NCI-H510A treated with DMSO at 0.1 percent for 48 hours (cell line): ENCODE results near the gene KATNB1.

ENCODE experiments used
- DNase-seq: peaks from one replicate; lab custom pipeline; 2025; lab: John Stamatoyannopoulos, UW

Gene KATNB1, protein sequence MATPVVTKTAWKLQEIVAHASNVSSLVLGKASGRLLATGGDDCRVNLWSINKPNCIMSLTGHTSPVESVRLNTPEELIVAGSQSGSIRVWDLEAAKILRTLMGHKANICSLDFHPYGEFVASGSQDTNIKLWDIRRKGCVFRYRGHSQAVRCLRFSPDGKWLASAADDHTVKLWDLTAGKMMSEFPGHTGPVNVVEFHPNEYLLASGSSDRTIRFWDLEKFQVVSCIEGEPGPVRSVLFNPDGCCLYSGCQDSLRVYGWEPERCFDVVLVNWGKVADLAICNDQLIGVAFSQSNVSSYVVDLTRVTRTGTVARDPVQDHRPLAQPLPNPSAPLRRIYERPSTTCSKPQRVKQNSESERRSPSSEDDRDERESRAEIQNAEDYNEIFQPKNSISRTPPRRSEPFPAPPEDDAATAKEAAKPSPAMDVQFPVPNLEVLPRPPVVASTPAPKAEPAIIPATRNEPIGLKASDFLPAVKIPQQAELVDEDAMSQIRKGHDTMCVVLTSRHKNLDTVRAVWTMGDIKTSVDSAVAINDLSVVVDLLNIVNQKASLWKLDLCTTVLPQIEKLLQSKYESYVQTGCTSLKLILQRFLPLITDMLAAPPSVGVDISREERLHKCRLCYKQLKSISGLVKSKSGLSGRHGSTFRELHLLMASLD

DNA sequence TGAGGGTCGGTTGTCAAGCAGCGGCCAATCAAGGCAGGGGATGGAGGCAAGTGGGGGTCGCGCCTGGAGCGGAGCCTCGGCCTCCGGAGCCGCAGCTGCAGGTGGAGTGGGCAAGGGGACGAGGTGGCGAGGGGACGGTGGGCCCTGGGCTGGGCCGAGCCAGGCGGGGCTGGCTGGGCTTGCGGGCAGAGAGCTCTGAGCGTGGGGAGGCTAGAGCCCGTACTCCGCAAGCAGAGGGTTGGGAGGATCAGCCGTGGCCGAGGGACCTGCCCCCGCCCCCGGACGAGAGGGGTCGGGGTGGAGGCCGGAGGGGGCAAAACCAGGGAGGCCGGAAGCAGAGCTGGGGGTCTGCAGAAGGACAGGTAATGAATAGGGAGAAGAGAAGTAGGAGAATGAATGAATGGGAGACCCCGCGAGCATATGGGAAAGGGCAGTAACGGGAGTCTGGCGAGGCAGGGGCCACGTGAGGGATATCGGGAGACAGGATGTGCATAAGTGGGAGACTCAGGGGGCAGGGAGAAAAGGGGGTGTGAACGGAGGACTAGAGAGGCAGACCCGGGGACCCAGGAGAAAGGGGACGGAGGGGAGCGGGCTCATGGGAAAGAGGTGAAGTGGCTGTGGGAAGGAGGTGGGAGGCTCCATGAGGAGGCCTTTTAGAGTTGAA, at the start of gene KATNB1:
TSS of gene KATNB1 (plus strand) at position 16 of the 664 bp plus-strand sequence. CDS start 1,474 bp downstream, outside the sequence.
- peak; percentile 38 for DNase-seq

DNA sequence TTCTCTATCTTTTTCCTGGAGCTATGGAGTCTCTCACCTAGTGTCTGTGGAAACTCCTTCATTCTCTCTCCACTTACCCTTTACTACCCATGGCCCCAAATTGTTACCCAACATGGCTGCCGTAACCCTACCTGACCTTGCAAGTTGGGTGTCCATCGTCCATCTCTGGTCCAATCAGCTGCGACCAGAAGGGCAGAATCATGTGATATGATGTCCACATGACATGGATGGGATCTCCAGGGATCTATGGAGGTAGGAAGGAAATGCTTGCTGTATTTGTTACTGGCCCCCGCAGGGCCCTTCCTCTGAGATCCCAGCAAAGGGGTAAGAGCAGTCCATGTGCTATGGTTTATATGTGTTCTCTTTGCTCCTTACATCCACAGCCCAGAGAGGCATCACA, 49.0 kb upstream of the KATNB1 start:
- no peak for DNase-seq

DNA sequence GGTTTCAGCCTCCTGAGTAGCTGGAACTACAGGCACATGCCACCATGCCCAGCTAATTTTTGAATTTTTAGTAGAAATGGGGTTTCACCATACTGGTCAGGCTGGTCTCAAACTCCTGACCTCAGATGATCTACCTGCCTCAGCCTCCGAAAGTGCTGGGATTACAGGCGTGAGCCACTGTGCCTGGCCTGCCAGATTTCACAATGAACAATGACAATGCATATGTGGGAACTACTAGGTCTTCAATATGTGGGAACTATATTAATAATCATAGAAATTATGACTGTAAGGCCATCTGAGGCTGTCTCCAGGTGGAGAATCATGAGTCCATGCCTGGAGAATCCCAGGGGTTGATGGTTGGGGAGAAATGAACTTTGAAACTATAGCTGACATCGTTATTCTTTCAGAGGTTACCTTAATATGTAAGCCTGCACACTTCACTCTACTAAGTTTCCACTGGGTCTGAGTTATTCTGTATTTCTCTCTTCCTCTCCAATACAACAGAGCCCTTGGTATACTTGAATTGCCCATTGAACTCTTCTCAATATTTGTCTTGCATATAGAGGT, 48.1 kb upstream of the KATNB1 start:
- no peak for DNase-seq

DNA sequence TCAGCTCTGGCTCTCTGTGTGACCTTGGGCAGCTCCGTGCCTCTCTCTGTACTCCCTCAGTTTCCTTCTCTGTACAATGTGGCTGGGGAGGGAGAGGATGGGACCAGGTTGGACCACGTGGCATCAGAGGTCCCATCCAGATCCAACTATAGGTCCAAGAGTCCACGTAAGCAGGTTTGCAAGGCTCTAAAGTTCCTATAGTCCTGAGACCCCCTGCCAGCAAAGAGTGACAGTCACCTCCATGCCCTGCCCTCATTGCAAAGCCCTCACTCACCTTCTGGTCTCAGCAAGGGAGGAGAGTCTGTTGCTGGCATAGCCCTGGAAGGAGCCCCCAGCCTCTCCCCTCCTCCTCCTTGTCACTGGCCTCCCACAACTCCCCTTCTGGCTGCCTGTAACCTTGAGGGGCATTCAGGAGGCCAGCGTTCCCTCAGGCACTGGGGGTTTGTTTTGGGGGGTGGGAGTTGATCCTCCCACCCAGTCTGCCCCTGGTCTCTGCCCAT, 47.0 kb upstream of the KATNB1 start:
- DNase-seq: no peak

DNA sequence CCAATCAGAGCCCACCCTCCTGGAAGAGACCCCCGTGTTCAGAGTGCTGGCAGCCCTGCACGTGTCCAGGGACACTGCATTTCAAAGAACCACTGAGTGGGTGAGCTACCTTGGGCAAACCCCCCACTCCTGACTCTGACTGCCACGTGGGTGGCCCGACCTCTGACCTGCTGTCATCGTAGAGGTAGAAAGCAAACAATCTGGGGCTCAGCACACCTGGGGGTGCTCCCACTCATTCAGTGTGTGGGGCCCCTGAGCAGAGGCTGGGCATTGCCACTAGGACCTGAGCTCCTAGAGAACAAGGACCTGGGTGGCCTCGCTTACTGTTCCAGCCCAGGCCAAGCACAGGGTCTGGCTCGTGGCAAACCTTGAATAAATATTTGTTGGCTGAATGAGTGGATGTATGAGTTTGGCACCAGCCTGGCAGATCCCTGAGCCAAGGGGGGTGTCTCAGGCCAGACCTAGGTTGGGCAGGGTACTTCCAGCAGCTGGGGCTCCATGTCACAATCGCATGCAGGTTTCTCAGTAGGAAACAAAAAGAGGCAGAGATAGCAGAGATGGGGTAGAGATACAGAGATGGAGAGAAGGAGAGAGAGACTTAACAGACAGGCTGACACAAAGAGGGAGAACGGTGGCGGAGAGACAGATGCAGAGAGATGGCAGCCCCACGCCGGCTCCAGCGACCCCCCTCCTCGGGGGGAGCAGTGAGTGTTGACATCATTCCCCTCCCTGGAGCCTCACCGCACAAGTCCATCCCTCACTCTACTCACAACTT, 46.4 kb upstream of the KATNB1 start:
- DNase-seq: no peak

DNA sequence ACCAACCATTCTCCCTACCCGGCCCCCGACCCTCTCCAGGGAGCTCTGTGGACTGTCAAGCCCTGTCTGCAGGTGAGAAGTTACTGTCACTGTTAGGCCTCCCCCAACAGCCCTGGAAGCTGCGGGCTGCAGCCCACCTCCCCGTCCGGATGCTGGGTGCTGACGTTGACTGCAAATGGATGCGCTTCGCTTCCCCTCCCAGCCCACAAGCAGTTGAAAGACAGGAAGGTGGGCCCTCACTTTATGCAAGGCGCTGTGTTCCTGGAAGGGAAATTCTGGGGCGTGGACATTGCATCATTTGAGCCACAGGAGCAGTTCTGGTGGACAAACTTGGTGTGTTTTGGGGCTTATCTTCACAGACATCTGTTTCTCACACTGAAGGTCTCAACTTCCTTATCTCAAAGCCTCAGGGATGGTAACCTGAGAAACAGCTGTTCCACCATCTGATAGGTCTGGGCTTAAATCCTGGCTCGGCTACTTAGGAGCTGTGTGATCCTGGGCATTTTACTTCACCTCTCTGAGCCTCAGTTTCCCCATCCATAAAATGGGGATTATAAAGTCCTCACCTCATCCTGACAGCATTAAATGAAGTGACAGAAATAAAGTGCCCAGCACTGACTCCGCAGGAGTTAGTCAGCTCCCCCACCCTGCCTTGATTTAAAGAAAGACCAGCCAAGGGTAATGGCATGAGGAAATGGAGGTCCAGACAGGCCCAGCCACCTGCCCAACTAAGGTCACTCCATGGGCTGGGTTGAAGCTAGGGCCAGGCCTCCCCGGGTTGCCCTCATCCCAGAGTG, 45.6 kb upstream of the KATNB1 start:
- no peak for DNase-seq

DNA sequence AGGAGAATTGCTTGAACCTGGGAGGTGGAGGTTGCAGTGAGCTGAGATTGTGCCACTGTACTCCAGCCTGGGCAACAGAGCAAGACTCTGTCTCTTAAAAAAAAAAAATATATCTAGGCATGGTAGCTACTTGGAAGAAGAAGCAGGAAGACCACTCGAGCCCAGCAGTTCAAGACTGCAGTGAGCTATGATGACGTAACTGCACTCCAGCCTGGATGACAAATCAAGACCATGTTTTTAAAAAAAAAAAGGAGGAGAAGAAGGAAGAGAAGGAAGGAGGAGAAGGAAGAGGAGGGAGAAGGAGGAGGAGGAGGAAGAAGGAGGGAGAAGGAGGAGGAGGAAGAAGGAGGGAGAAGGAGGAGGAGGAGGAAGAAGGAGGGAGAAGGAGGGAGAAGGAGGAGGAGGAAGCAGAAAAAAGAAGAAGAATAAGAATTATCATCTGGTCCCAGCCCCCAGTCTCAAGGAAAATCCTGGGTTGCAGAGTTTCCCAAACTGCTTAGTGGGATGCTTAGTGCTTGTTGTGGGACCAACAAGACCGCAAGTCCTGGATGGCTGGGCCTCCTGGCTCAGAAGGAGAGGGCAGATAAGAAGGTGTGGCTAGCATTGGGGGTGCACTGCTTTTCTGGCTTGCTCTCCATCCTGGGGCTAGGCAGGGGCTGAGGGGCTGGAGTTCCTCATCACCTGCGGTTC, 44.6 kb upstream of the KATNB1 start:
- no peak for DNase-seq

DNA sequence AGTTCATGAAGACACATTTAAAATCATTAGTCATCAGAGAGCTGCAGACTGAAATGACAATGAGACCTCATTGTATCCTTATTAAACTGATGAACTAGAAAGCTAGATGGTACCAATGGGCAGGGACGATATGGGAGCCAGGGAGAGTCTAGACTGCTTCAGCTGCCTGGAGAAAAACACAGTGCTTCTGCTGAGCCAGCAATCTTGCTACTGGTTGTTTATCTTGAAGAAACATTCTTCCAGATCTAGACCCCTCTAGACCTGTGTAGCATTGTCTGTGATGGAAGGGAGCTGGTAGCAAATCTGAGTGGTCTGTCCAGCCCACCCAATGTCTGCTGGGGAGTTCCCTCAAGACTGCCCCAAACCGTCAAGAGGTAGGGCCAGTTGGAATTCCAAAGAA, 42.9 kb upstream of the KATNB1 start:
- no peak for DNase-seq

DNA sequence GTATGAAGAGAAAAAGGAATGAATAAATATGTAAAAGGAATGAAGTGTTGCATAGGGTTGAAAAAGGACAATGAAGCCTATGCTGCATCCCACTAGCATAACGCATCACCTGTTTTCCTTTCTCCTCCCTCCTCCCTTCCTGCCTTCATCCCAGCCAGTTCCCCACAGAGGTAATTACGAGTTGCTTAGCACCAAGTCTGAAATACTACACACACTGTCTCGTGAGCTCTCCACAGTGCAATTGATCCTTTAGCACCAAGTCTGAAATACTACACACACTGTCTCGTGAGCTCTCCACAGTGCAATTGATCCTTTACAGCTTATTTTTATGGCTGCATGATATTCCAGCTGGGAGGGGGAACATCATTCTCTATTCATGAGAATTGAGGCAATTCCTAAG, 42.0 kb upstream of the KATNB1 start:
- DNase-seq: no peak

DNA sequence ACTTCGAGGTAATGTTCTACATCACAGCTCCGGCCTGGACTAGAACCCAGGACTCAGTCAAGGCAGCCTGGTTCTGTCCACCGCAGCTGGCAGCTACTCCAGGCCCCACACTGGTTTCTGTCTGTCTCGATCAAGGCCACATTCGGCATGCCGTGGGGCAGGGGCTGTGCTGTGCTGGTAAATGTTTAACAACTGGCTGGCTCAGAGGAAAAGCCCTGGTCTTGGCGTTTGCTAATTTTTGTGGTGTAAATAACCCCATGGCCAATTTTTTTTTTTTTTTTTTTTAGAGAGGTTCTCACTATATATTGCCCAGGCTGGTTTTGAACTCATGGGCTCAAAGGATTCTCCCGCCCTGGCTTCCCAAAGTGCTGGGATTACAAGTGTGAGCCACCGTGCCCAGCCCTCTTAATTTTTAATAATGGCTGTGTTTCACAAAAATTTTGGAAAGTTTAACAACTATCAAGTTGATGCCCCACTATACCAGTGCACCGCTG, 41.3 kb upstream of the KATNB1 start:
- DNase-seq: no peak

DNA sequence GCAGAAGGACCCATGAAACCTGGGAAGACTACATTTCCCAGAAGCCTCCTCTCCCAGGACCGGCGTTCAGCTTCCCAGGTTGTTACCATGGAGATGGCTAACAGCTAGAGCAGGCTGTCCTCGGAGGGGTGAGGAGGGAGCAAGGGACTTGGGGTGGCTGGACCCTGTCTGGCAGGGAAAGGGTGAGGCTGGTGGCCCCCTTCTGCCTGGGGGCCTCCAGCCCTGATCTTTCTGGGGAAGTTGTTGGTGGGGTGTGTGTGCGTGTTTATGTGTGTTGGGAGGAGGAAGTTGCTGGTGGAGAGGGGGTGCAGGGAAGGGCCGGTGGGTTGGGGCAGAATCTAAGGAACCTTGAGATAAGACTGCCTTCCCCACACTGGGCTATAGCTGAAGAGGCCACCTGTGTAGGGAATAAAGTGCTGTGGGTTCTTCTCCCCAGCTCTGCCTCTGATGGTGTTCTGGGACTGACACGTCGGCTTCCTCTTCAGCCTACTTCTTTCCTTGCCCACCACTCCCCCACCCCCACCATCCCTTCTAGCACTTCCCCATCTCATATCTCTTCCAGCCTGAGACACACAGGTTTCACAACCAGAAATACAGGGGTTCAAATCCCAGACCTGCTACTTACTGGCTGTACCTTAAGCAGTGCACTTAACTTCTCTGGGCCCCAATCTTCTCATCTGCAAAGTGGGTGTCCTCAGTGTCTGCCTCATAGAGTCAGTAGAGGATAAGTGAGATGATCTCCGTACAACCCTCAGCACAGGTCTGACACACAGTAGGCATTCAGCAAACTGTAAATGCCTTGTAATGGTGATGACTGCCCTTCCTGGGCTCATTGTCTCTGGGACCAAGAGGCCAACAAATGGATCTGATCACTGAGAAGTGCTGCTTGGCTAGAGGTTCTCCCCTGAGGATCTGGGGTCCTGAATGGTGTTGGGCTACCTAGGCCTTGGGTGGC, 40.6 kb upstream of the KATNB1 start, which contains the start of gene DRC7:
TSS of gene DRC7 (plus strand) at position 82 of the 955 bp plus-strand sequence. CDS start 3,144 bp downstream, outside the sequence.
- peak; percentile 68 for DNase-seq

DNA sequence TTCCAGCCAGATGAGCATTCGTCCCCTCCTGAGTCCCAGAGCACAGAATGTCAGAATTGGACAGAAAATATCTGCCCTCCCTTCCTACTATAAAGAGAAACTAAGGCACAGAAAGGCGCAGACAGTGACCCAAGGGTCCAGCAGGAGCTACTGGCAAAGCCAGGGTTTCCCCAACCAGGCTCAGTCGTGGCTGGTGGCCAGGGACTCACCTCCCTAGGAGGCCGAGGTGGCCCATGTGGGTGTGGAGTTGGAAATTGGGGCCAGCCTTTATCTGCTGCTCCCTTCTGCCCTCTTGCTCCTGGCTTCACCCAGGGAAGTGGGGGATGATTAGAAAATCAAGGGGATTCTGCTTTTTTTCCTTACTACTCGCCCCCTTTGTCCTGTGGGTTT, 39.9 kb upstream of the KATNB1 start:
- no peak for DNase-seq

DNA sequence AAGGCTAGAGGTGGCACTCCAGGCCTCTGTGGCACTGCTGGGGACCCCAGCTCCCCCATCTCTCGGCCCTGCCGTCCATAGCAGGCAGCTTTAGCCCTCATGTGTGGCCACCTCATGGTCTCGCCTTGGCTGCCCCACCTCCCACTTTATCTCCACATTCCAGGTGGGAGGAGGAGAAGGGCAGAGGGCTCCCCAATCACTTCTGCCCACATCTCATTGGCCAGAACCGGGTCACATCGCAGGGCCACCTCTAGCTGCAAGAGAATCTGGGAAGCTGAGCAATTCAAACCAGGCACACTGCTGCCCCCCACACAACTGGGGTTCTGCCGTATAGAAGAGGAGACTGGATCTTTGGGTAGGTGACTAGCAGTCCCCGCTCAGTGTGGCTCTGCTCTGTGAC, 39.3 kb upstream of the KATNB1 start:
- no peak for DNase-seq

DNA sequence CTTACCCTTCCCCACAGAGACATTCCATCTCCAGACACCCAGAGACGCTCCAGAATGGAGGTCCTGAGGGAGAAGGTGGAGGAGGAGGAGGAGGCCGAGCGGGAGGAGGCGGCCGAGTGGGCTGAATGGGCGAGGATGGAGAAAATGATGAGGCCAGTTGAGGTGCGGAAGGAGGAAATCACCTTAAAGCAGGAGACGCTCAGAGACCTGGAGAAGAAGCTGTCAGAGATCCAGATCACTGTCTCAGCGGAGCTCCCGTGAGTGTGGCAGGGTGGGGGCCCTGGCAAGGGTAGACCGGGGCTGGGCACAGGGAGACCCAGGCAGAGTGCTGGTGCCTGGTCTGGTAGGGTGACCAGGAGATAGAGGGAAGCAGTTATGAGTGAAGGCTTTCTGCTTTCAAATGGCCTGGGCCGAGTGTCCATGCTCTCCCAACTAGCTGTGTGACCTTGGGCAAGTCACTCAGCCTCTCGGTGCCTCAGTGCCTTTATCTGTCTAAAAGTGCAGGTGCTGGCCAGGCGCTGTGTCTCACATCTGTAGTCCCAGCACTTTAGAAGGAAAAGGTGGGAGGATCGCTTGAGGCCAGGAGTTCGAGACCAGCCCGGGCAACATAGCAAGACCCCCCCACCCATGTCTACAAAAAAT, 37.6 kb upstream of the KATNB1 start:
- no peak for DNase-seq

DNA sequence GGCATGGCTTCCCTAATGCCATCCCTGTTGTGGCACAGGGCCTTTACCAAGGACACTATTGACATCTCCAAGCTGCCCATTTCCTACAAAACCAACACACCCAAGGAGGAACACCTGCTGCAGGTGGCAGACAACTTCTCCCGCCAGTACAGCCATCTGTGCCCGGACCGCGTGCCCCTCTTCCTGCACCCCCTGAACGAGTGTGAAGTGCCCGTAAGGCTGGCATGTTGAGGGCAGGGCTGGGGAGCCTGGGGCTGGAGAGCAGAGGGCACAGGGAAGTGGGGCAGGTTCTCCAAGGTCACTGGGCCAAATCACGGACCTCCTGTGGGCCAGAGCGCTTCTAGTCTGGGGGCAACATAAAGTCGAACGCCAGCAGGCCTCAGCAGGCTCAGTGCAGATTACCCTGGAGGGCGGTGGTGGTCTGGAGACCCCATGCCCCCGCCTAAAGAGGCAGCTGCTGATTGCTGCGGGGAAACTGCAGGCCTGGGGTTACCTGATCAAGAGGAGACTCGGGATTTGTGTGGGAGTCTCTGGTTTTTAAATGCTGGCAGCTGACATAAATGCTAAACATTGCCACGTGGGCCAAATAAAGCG, 36.7 kb upstream of the KATNB1 start:
- no peak for DNase-seq

DNA sequence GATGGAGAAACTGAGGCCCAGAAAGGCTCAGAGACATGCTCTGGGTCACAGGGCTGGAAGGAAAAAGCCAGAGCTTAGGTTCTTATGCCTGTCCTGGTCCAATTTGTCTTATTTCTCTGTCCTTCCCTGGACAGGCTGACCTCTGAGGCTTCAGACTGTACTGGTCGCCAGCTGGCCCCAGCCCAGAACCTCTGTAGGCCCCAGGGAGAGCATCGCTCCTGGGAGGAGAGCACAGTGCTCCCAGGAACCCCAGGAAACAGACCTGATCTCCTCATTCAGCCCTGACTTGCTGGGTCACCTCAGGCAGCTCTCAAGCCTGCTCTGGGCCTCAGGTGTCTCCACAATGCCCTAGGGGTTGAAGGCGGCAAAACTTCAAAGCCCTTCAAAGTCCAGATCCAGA, 36.1 kb upstream of the KATNB1 start:
- no peak for DNase-seq

DNA sequence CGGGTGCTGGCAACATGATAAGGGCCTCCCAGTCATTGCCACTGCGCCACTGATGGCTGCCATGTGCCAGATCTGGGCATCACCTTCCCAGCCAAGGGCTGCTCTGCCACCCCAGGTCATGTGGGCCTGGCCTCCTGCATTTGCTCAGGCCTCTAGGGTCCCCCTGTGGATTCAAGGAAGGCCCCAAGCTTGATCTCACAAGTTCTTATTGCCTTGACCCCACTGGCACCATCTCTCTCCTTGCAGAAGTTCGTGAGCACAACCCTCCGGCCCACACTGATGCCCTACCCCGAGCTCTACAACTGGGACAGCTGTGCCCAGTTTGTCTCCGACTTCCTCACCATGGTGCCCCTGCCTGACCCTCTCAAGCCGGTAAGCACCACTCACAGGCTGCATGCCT, 35.7 kb upstream of the KATNB1 start:
- no peak for DNase-seq
